IMR-90 (cell line): Measurements from ENCODE around the gene LTA. TPM values are rescaled to one million over a fixed set of nuclear protein-coding genes. Genes with fewer than 3 reads are reported as not detected.

ENCODE experiments used
- ATAC-seq: fragments of 200-7000 bp; cut with Tn5 transposase; 2 replicates; pipeline ENCODE4 v1.9.1; 2020; ENCODE audit warnings: low read depth, mild to moderate bottlenecking, moderate library complexity
- BruUV-seq: library from RNA; stranded (reverse); fragments of 400-500 nt; replicated peaks from 2 replicates; lab custom pipeline; 2021; lab: Mats Ljungman, UMichigan
- CTCF ChIA-PET: fragments of 300-600 bp; formaldehyde crosslinking; extraction: SDS; loops from one replicate; lab custom pipeline; 2021; ENCODE audit warnings: antibody characterized with exemption; lab: Yijun Ruan, JAX
- POLR2A ChIA-PET: fragments of 300-600 bp; sonication (Branson Sonifier 250); formaldehyde crosslinking; loops from one replicate; lab custom pipeline; 2022; ENCODE audit warnings: antibody characterized with exemption; ENCODE audit not compliant: unreplicated experiment; lab: Charles Lee
- DNase-seq: peaks from one replicate; pipeline ENCODE4 v3.0.0; 2013
- H2AFZ ChIP-seq: replicated peaks from 2 replicates; pipeline ENCODE3; 2013; ENCODE audit warnings: low read length, mild to moderate bottlenecking; ENCODE audit not compliant: poor library complexity
- H2AK5ac ChIP-seq: 2 replicates; pipeline ENCODE4 v1.6.1; 2013; ENCODE audit warnings: low read depth, low read length, inconsistent platforms
- H2AK9ac ChIP-seq: replicated peaks from 2 replicates; pipeline ENCODE3; 2013; ENCODE audit warnings: mild to moderate bottlenecking, low read depth, low read length, moderate library complexity; ENCODE audit not compliant: poor library complexity
- H2BK120ac ChIP-seq: 2 replicates; pipeline ENCODE4 v1.6.1; 2013; ENCODE audit warnings: low read depth, low read length, inconsistent platforms
- H2BK15ac ChIP-seq: 3 replicates; pipeline ENCODE4 v1.6.1; 2013; ENCODE audit warnings: low read depth, low read length, inconsistent platforms
- H2BK20ac ChIP-seq: 2 replicates; pipeline ENCODE4 v1.6.1; 2013; ENCODE audit warnings: low read depth, mild to moderate bottlenecking, inconsistent platforms, low read length, moderate library complexity
- H2BK5ac ChIP-seq: 2 replicates; pipeline ENCODE4 v1.6.1; 2013; ENCODE audit warnings: mild to moderate bottlenecking, low read depth, low read length, inconsistent platforms; ENCODE audit not compliant: poor library complexity, severe bottlenecking
- H3K14ac ChIP-seq: replicated peaks from 2 replicates; pipeline ENCODE4 v1.6.1; 2013; ENCODE audit warnings: low read depth, low read length, inconsistent platforms
- H3K18ac ChIP-seq: 2 replicates; pipeline ENCODE4 v1.6.1; 2013; ENCODE audit warnings: low read depth, low read length, control low read depth
- H3K23ac ChIP-seq: 2 replicates; pipeline ENCODE4 v1.6.1; 2013; ENCODE audit warnings: low read depth, low read length, inconsistent platforms
- H3K27ac ChIP-seq: 2 replicates; pipeline ENCODE4 v1.5.1; 2013; ENCODE audit warnings: mild to moderate bottlenecking, control low read depth, low read length; ENCODE audit not compliant: insufficient read depth
- H3K27me3 ChIP-seq: 2 replicates; pipeline ENCODE4 v1.6.1; 2013; ENCODE audit warnings: low read length; ENCODE audit not compliant: control insufficient read depth, insufficient read depth
- H3K36me3 ChIP-seq: 2 replicates; pipeline ENCODE4 v1.6.1; 2013; ENCODE audit warnings: low read length, mixed read lengths; ENCODE audit not compliant: control insufficient read depth, insufficient read depth
- H3K4ac ChIP-seq: 2 replicates; pipeline ENCODE4 v1.6.1; 2013; ENCODE audit warnings: low read depth, low read length, inconsistent platforms
- H3K4me1 ChIP-seq: 2 replicates; pipeline ENCODE4 v1.6.1; 2013; ENCODE audit warnings: low read length, mixed read lengths; ENCODE audit not compliant: control insufficient read depth, insufficient read depth
- H3K4me2 ChIP-seq: 2 replicates; pipeline ENCODE4 v1.6.1; 2013; ENCODE audit warnings: low read depth, mild to moderate bottlenecking, control low read depth, low read length, moderate library complexity
- H3K4me3 ChIP-seq: 2 replicates; pipeline ENCODE4 v1.5.1; 2013; ENCODE audit warnings: low read depth, mild to moderate bottlenecking, control low read depth, low read length, moderate library complexity; ENCODE audit not compliant: insufficient read depth
- H3K56ac ChIP-seq: 2 replicates; pipeline ENCODE4 v1.6.1; 2013; ENCODE audit warnings: low read length, inconsistent platforms; ENCODE audit not compliant: insufficient read depth; ENCODE audit errors: extremely low read depth
- H3K79me1 ChIP-seq, 2 experiments: 2 replicates each; pipeline ENCODE4 v1.6.1; 2013; ENCODE audit warnings: low read length in 2 of 2, inconsistent platforms in 1 of 2, low read depth in 1 of 2
- H3K9ac ChIP-seq: 2 replicates; pipeline ENCODE4 v1.6.1; 2013; ENCODE audit warnings: low read depth, low read length, control low read depth
- H3K9me1 ChIP-seq: 2 replicates; pipeline ENCODE4 v1.6.1; 2013; ENCODE audit warnings: low read length, inconsistent platforms; ENCODE audit not compliant: insufficient read depth
- H3K9me3 ChIP-seq: 2 replicates; pipeline ENCODE4 v1.6.1; 2013; ENCODE audit warnings: low read length; ENCODE audit not compliant: control insufficient read depth, insufficient read depth
- H4K20me1 ChIP-seq: 2 replicates; pipeline ENCODE4 v1.6.1; 2013; ENCODE audit warnings: low read length, inconsistent platforms; ENCODE audit not compliant: insufficient read depth
- H4K5ac ChIP-seq: 2 replicates; pipeline ENCODE4 v1.6.1; 2013; ENCODE audit warnings: mild to moderate bottlenecking, low read depth, low read length, control low read depth
- H4K8ac ChIP-seq, 2 experiments: 2 replicates each; pipeline ENCODE4 v1.6.1; 2013; ENCODE audit warnings: low read depth in 2 of 2, low read length in 2 of 2, control low read depth in 1 of 2, inconsistent platforms in 1 of 2
- H4K91ac ChIP-seq: 2 replicates; pipeline ENCODE4 v1.6.1; 2013; ENCODE audit warnings: low read depth, low read length, inconsistent platforms; ENCODE audit not compliant: insufficient read depth
- BHLHE40 ChIP-seq: fragments of 150-350 bp; IDR thresholded peaks from 2 replicates; pipeline ENCODE4 v1.6.1; 2016; ENCODE audit warnings: mild to moderate bottlenecking, low read depth, low read length
- RAD21 ChIP-seq: IDR thresholded peaks from 2 replicates; pipeline ENCODE4 v1.6.1; 2012; ENCODE audit warnings: low read length, improper control_type of control experiment
- USF2 ChIP-seq: fragments of 150-350 bp; IDR thresholded peaks from 2 replicates; pipeline ENCODE4 v1.6.1; 2017; ENCODE audit warnings: mild to moderate bottlenecking, antibody characterized with exemption, low read length, low read depth
- WGBS, 2 experiments: methylation state at CpG; one replicate each; pipeline versions ENCODE4 v1.1.5 to v1.1.7; 2013; ENCODE audit warnings: missing lambda C conversion rate in 2 of 2; ENCODE audit not compliant: insufficient read length in 1 of 2; ENCODE audit errors: extremely low coverage in 2 of 2; 5-methylcytosine and 5-hydroxymethylcytosine counted together
- dilution Hi-C: fragments of 300-500 bp; cut with HindIII; formaldehyde crosslinking; loops from one replicate; pipeline ENCODE4 v1.14.3; 2018; ENCODE audit warnings: low sequenced_read_pairs; ENCODE audit not compliant: unreplicated experiment
- in situ Hi-C: fragments of 300-500 bp; cut with MboI; formaldehyde crosslinking; loops from 3 replicates; pipeline ENCODE4 v1.14.3; 2019; ENCODE audit warnings: low sequenced_read_pairs, inconsistent platforms, mixed read lengths
- intact Hi-C: fragments of 100-400 bp; cut with micrococcal nuclease; formaldehyde crosslinking; loops from 2 replicates; pipeline ENCODE4 v1.10.0; 2022
- polyA plus RNA-seq, 3 experiments: library from polyadenylated mRNA; depleted of rRNA; stranded (reverse); fragments of >200 nt; gene quantifications; 2 replicates each; pipeline ENCODE4 v1.2.3, GENCODE V29; 2012; ENCODE audit warnings: low replicate concordance in 1 of 3
- total RNA-seq: library from RNA; depleted of rRNA; stranded (reverse); fragments of >200 nt; gene quantifications from 2 replicates; pipeline ENCODE4 v1.2.3, GENCODE V29; 2012
- TF ChIP-seq, protein P1 (sequence below): conservative IDR thresholded peaks from 2 replicates; pipeline ENCODE4 v1.5.1; 2012; ENCODE audit warnings: mild to moderate bottlenecking, low read depth, low read length, improper control_type of control experiment

The LTA gene
- total and polyA plus RNA-seq, 2 of the 4 experiments (the other 2 are of a cell fraction) = not detected

DNA sequence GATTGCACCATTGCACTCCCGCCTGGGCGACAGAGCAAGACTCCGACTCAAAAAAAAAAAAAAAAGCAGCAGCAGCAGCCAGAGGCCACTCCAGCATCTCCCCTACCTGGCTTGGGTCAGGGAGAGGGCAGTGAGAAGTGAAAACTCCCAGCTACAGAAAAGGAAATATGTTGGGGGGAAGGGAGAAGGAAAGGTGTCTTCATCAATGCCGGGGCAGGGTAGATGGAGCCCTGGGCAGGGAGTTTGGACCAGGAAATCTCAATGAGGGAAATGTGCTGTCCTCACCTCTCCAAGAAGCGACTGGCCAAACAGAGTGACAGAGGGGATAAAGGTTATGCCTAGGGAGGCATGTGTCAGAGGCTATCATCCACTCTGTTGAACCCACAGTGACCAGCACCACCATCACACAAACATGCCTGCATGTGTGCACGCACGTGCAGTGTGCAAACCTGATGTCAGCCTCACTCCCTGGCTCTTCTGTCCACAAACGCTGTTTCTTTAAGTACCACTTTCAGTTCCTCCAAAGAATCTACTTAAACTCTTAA is 42.1 kb downstream of the LTA start:
- H4K20me1 ChIP-seq = no peaks in the 10 kb centered on the region
- H2AFZ ChIP-seq = peak overlapping the region; percentile 44
- no peaks in the 10 kb centered on the region for H3K79me1 ChIP-seq
- no peak overlapping the region for H2AK9ac ChIP-seq
- dilution Hi-C loops (no loop called here), intact Hi-C loops (loop anchor here (2.0 kb wide), 1 partner anchor 53 kb away; no protein-coding TSS in a partner anchor), in situ Hi-C loops (no loop called here)
- H4K91ac ChIP-seq = no peak overlapping the region
- H3K23ac ChIP-seq = no peak overlapping the region
- BruUV-seq = no TSS peak
- ATAC-seq = no peak
- no peaks in the 10 kb centered on the region for H3K4me1 ChIP-seq
- TF ChIP-seq, protein P1, sequence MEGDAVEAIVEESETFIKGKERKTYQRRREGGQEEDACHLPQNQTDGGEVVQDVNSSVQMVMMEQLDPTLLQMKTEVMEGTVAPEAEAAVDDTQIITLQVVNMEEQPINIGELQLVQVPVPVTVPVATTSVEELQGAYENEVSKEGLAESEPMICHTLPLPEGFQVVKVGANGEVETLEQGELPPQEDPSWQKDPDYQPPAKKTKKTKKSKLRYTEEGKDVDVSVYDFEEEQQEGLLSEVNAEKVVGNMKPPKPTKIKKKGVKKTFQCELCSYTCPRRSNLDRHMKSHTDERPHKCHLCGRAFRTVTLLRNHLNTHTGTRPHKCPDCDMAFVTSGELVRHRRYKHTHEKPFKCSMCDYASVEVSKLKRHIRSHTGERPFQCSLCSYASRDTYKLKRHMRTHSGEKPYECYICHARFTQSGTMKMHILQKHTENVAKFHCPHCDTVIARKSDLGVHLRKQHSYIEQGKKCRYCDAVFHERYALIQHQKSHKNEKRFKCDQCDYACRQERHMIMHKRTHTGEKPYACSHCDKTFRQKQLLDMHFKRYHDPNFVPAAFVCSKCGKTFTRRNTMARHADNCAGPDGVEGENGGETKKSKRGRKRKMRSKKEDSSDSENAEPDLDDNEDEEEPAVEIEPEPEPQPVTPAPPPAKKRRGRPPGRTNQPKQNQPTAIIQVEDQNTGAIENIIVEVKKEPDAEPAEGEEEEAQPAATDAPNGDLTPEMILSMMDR = no peak
- TF ChIP-seq RAD21 = no peak
- no peak for TF ChIP-seq BHLHE40
- no peak for TF ChIP-seq USF2
- H3K9me3 ChIP-seq = no peaks in the 10 kb centered on the region
- no peak overlapping the region for H3K56ac ChIP-seq
- no peaks in the 10 kb centered on the region for H3K36me3 ChIP-seq
- H3K9ac ChIP-seq = no peak overlapping the region
- H4K8ac ChIP-seq = no peak overlapping the region
- no peak overlapping the region for H2BK15ac ChIP-seq
- H3K18ac ChIP-seq = no peak overlapping the region
- no peak overlapping the region for H2AK5ac ChIP-seq
- H3K27me3 ChIP-seq = peaks cover 7% of the 10 kb centered on the region
- H3K27ac ChIP-seq = no peak overlapping the region
- no peak overlapping the region for H2BK20ac ChIP-seq
- no peak overlapping the region for H3K14ac ChIP-seq
- H2BK120ac ChIP-seq = no peak overlapping the region
- H2BK5ac ChIP-seq = no peak overlapping the region
- no peak for DNase-seq
- H4K5ac ChIP-seq = no peak overlapping the region
- H3K4me2 ChIP-seq = no peak overlapping the region
- no peak overlapping the region for H3K4me3 ChIP-seq
- ChIA-PET CTCF (interaction anchor here (0.7 kb wide), 1 partner anchor 18 kb away, joined by 7 read pairs; no protein-coding TSS in a partner anchor), POLR2A (no interaction called here)
- WGBS, 2 experiments = no CpG with 5 or more reads among the region's 8 CpGs
- no peak overlapping the region for H3K4ac ChIP-seq
- 0 out of 2 replicates have a peak, but pooled peaks cover 3% of the 10 kb centered on the region for H3K9me1 ChIP-seq
